Kidney epithelial cell (primary cell): ENCODE data around the gene GUCA1C. TPM values are rescaled to one million over a fixed set of nuclear protein-coding genes. Genes with fewer than 3 reads are reported as not detected.

ENCODE experiments used
- DNase-seq: peaks from one replicate; pipeline ENCODE4 v3.0.0-alpha.2; 2010; ENCODE audit warnings: low read depth
- H3K27me3 ChIP-seq: 2 replicates; pipeline ENCODE4 v1.6.0; 2011; ENCODE audit warnings: low read length; ENCODE audit not compliant: control insufficient read depth, insufficient read depth
- H3K36me3 ChIP-seq: 2 replicates; pipeline ENCODE4 v1.5.1; 2011; ENCODE audit warnings: low read length; ENCODE audit not compliant: control insufficient read depth, insufficient read depth
- H3K4me3 ChIP-seq: 2 replicates; pipeline ENCODE4 v1.5.1; 2011; ENCODE audit warnings: low read depth, mild to moderate bottlenecking, control low read depth, low read length
- CTCF ChIP-seq: IDR thresholded peaks from 2 replicates; pipeline ENCODE4 v1.5.1; 2011; ENCODE audit warnings: mild to moderate bottlenecking, moderate library complexity, low read length, control low read depth, inconsistent platforms; ENCODE audit not compliant: insufficient read depth, poor library complexity, severe bottlenecking
- total RNA-seq: library from RNA; depleted of rRNA; stranded (reverse); fragments of >200 nt; gene quantifications from 2 replicates; pipeline ENCODE4 v1.2.3, GENCODE V29; 2015

GUCA1C gene
- not detected in 2 replicates for total RNA-seq

- TF ChIP-seq CTCF = no peak
- Histone ChIP-seq H3K4me3 (no peak within 1 kb of the TSS), H3K36me3 (no peaks in the 10 kb centered on the region), H3K27me3 (no peaks in the 10 kb centered on the region)
- DNase-seq = no peak
Observed at GRCh38 chr3:108953700-108954099, at the start of gene GUCA1C. Gene GUCA1C, minus strand, starts transcription at chr3:108953879. Its CDS starts 117 bp downstream, at chr3:108953762.

GRCh38 chr3:108998436-108998835 is 44.8 kb upstream of the GUCA1C start:
- H3K36me3 ChIP-seq = no peaks in the 10 kb centered on the region
- DNase-seq = no peak

GRCh38 chr3:108985844-108986243 is 32.2 kb upstream of the GUCA1C start:
- no peak for TF ChIP-seq CTCF
- no peaks in the 10 kb centered on the region for H3K27me3 ChIP-seq
- DNase-seq = no peak
- no peaks in the 10 kb centered on the region for H3K36me3 ChIP-seq
- H3K4me3 ChIP-seq = no peak overlapping the region

More at GRCh38 chr3:108998436-108998835, 44.8 kb upstream of the GUCA1C start:
- no peaks in the 10 kb centered on the region for H3K27me3 ChIP-seq
- no peak for TF ChIP-seq CTCF
- no peak overlapping the region for H3K4me3 ChIP-seq

- Histone ChIP-seq H3K4me3 (no peak overlapping the region), H3K36me3 (no peaks in the 10 kb centered on the region), H3K27me3 (no peaks in the 10 kb centered on the region)
- DNase-seq = no peak
- no peak for TF ChIP-seq CTCF
Observed at GRCh38 chr3:108983051-108983450, 29.4 kb upstream of the GUCA1C start.

- no peaks in the 10 kb centered on the region for H3K27me3 ChIP-seq
- no peak for DNase-seq
- H3K4me3 ChIP-seq = no peak overlapping the region
- no peaks in the 10 kb centered on the region for H3K36me3 ChIP-seq
- TF ChIP-seq CTCF = no peak
Observed at GRCh38 chr3:108976058-108976457, 22.4 kb upstream of the GUCA1C start.

GRCh38 chr3:108973019-108973418 is 19.3 kb upstream of the GUCA1C start:
- Histone ChIP-seq H3K27me3 (no peaks in the 10 kb centered on the region), H3K4me3 (no peak overlapping the region), H3K36me3 (no peaks in the 10 kb centered on the region)
- TF ChIP-seq CTCF = no peak
- no peak for DNase-seq
